GM21717 (cell line): Measurements from ENCODE around the gene UBAC2.

Source experiments
- ATAC-seq: cut with Tn5 transposase; IDR thresholded peaks from one replicate; pipeline ENCODE4 v1.9.1; 2021; ENCODE audit warnings: mild to moderate bottlenecking, moderate library complexity; ENCODE audit not compliant: unreplicated experiment

The UBAC2 gene, protein sequence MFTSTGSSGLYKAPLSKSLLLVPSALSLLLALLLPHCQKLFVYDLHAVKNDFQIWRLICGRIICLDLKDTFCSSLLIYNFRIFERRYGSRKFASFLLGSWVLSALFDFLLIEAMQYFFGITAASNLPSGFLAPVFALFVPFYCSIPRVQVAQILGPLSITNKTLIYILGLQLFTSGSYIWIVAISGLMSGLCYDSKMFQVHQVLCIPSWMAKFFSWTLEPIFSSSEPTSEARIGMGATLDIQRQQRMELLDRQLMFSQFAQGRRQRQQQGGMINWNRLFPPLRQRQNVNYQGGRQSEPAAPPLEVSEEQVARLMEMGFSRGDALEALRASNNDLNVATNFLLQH

GRCh38 chr13:99200432-99201167, at the start of gene UBAC2:
Gene UBAC2 (plus strand): TSS chr13:99200854. CDS start chr13:99200909, 55 bp downstream.
- peak; percentile 72 for ATAC-seq

DNA sequence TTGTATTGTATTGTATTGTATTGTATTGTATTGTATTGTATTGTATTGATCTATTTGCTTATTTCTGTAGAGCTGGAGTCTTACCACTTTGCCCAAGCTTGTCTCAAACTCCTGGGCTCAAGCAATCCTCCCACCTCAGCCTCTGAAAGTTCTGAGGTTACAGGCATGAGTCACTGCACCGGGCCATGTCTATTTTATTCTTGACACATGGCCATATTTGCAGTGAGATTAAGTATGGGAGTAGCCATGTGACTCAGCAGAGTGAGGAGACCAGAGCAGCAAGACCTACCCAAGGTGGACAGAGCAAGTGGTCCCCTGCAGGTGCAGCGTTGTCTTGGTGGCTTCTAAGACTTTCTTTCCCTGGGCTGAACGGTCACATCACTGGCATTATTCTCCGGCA, 49.1 kb upstream of the UBAC2 start:
- ATAC-seq = peak; percentile 92

- no peak for ATAC-seq
These were observed 47.4 kb upstream of the UBAC2 start for GRCh38 chr13:99153219-99153618.

- no peak for ATAC-seq
These were observed 46.6 kb upstream of the UBAC2 start for GRCh38 chr13:99154064-99154463.

DNA sequence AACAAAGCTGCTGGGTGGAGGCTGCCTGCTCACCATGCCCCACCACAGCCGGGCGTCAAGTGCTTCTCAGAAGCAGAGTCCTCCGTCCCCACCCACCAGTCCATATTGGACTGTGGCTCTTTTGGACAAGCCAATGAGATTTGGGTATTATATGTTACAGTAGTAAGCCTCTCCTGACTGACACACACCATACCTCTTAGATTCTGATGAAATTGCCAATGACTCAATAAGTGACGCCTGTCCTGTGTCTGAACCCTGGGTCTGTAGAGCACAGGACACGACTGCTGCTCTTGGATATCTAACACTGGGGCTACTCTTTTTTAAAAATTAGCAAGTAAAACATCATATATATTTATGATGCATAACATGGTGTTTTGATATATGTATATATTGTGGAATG, 44.8 kb upstream of the UBAC2 start:
- ATAC-seq = no peak

DNA sequence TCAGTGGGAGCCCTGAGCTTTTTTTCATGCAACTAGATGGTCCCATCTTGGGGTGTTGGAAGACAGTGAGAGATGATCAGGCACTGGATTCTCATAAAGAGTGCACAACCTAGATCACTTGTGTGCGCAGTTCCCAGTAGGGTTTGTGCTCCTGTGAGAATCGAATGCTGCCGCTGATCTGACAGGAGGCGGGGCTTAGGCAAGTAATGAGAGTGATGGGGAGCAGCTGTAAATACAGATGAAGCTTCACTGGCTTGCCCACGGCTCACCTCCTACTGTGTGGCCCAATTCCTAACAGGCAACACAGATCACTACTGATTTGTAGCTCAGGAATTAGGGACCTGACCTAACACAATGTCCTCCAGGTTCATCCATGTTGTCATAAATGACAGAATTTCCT, 43.6 kb upstream of the UBAC2 start:
- ATAC-seq = no peak

DNA sequence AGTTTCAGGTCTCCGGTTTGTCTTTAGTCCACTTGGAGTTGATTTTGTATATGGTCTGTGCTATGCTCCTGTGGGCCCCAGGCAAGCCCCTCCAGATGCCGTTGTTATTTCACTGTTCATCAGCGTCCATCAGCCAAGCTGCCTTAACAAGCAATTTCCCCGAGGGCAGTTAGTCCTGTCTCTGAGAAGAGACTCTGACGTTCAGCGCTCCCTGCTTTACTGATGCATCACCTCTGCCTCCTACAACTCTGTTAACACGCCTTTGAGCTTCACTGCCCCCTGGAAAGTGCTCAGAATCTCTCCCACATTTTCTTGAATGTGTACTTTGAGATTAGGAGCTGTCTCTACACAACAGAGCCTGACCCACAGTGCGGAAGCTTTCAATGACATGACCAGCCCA, 41.8 kb upstream of the UBAC2 start:
- no peak for ATAC-seq

DNA sequence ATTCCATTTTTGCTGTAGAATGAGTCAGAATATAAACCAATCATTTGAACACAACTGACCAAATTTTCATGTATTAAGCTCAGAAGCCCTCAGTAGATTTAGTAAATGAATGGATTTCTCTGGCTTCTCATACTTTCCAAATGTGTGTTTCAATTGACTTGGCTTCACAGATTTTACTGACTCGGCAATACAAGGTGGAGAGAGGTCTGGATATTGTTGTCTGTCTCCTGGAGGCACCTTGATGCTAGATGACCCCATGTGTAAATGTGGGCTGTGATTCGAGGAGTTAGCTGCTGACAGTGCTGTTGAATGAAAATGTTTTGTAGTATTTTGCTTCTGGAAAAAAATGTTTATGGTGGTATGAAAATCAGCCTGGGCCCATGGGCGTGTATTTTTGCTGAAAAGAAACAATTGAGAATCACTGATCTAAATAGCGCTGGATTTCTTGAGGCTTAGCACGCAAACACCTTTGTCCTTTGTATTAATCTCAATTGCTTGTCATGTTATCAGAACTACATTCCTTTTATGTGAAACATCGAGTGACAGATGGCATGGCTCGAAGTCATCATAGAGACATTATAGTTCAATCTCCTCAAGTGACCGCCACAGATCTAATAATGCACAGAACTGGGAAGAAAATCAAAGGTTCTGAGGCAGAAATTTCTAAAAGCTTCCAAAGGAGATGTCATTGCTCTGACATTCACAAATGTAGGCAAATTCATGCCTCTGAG, 41.2 kb upstream of the UBAC2 start:
- no peak for ATAC-seq

GRCh38 chr13:99160415-99160814, 40.2 kb upstream of the UBAC2 start:
- no peak for ATAC-seq

- ATAC-seq = no peak
These were observed 39.1 kb upstream of the UBAC2 start for GRCh38 chr13:99161512-99161911.

DNA sequence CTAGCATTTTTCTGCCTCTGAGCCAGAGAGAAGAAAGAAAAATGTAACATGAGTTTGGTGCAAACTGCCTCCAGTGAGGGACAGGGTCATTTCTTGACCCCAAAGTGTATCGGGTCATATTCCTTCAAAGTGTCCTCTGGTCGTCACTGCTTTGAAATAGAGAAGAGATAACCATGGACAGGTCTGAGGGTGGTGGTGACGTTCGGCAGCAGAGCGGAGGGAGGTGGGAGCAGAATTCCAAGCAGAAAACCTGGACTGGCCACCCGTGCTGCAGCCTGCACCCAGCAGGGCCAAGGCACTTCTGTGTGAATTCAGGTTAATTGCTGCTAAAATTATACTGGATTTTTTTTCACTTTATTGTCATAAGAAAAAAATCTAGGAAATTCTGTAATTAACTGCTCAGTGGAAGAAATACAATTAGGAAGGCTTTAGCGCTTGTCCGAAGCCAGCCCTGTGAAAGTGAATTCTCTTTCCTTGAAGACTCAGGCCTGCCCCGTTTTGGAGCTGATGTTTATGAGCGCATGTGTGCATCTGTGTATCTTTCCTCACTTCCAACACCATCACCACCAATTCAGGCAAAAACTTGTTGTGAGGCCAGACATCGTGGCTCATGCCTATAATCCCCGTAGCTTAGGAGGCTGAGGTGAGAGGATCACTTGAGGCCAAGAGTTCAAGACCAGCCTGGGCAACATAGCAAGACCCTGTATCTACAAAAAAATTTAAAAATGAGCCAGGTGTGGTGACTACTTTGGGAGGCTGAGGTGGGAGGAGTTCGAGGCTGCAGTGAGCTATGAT, 37.9 kb upstream of the UBAC2 start:
- no peak for ATAC-seq

- no peak for ATAC-seq
These were observed 36.4 kb upstream of the UBAC2 start for GRCh38 chr13:99164226-99164625.

DNA sequence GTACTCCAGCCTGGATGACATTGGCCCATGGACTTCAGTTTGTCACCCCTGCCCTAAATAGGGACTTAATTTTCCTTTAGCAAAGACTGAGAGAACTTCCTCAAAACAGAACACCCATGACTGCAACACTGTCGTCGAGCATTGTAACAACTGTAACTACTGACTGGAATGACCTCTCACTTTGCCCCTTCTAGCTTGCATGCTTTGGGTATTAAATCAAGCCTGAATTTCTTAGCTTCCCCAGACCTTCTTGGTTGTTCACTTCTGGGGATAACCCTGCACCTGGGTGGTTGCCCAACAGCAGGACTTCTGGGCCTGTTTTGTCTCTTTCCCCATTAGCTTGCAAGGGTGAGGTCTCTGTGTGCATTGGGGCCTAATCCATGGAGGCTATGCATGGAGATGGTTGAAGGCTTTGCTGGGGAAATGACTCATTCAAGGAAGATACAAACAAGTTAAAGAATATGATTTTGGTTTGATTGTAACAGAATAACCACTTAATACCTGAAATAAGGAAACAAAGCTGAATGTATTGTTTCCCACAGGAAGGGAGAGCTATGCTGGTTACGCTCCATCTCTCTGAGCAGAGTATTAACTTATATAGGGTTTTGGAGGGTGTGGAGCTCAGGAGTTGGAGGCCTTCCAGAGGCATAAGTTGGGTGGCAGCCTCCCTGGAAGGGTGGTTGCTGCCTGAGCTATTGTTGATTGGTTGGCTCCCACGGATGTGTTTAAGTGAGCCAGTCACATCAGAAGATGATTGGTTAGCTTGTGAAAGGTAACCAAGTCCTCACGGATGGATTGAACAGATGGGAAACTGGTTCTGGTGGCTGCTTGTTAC, 34.7 kb upstream of the UBAC2 start:
- no peak for ATAC-seq

- no peak for ATAC-seq
These were observed 27.7 kb upstream of the UBAC2 start for GRCh38 chr13:99172951-99173350.

DNA sequence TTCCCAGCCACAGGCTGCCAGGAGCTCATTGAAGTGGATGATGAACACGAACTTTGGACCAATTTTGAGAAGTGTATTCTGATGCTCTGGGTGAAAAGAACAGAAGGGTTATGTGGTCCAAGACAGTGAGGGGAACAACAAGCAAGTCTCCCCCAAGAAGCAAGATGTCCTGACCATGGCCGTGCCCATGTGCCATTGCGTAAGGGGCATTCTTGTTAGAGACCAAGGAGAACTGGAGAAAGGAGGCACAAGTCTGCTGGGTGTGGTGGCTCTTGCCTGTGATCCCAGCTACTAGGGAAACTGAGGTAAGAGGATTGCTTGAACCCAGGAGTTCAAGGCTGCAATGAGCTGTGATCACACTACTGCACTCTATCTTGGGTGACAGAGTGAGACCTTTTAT, 27.0 kb upstream of the UBAC2 start:
- ATAC-seq = no peak

GRCh38 chr13:99174533-99175100, 26.0 kb upstream of the UBAC2 start:
- no peak for ATAC-seq

- ATAC-seq = peak; percentile 84
These were observed 24.1 kb upstream of the UBAC2 start for GRCh38 chr13:99176309-99177276.

DNA sequence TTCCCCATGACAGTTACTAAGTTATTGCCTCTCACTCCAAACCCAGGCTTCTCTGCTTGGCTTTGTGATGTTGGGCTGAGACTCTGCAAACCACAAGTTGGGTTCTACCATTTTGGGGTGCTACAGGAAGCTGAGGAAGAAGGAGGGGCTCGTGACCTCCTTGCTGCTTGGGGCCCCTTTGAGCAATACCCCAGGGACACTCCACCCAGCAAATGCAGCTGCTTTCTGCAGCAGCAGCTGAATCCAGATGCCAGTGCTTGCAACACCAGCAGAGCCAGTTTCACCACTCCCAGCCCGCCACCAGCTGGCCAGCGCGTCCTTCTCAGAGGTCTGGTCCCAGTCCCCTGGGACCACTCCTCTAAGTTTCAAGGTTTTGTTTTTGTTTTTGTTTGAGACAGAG, 22.0 kb upstream of the UBAC2 start:
- ATAC-seq = no peak

- ATAC-seq = no peak
These were observed 21.2 kb upstream of the UBAC2 start for GRCh38 chr13:99179460-99179859.
